Measurements from ENCODE around the gene NOL11.
"Not testable (repeated sequence)": the region's sequence is repeated elsewhere in the genome, so short reads cannot be mapped to it uniquely, and the experiment has no call there.

The NOL11 gene

GRCh38 chr17:67708378-67708777 is 9.4 kb upstream of the NOL11 start:
- no peak for DNase-seq (ENCODE audit: low spot score)

GRCh38 chr17:67711916-67712315 is 5.8 kb upstream of the NOL11 start:
- no peak for DNase-seq (ENCODE audit: low spot score)

GRCh38 chr17:67712375-67712774 is 5.4 kb upstream of the NOL11 start:
- no peak for DNase-seq (ENCODE audit: low spot score)

- no peak for DNase-seq (ENCODE audit: low spot score)
Observed at GRCh38 chr17:67713169-67713568, 4.6 kb upstream of the NOL11 start.

GRCh38 chr17:67716405-67716798 is 1.3 kb upstream of the NOL11 start:
- DNase-seq (ENCODE audit: low spot score) = no peak

- DNase-seq (ENCODE audit: low spot score) = no peak
Observed at GRCh38 chr17:67717192-67717623, 528 bp upstream of the NOL11 start.

GRCh38 chr17:67718325-67718941 is 697 bp downstream of the NOL11 start:
- no peak for DNase-seq (ENCODE audit: low spot score)

- DNase-seq (ENCODE audit: low spot score) = no peak
Observed at GRCh38 chr17:67725373-67725791, 7.6 kb downstream of the NOL11 start.

- no peak for DNase-seq (ENCODE audit: low spot score)
Observed at GRCh38 chr17:67725807-67726206, 8.1 kb downstream of the NOL11 start.

- not testable (repeated sequence) for DNase-seq (ENCODE audit: low spot score)
Observed at GRCh38 chr17:67727152-67728039, 9.7 kb downstream of the NOL11 start.

- DNase-seq (ENCODE audit: low spot score) = no peak
Observed at GRCh38 chr17:67729903-67730302, 12.2 kb downstream of the NOL11 start.

GRCh38 chr17:67730731-67731130 is 13.0 kb downstream of the NOL11 start:
- no peak for DNase-seq (ENCODE audit: low spot score)

- DNase-seq (ENCODE audit: low spot score) = no peak
Observed at GRCh38 chr17:67733449-67733848, 15.7 kb downstream of the NOL11 start.

- no peak for DNase-seq (ENCODE audit: low spot score)
Observed at GRCh38 chr17:67737145-67737544, 19.4 kb downstream of the NOL11 start.

- DNase-seq (ENCODE audit: low spot score) = no peak
Observed at GRCh38 chr17:67742025-67742424, 24.3 kb downstream of the NOL11 start.

- DNase-seq (ENCODE audit: low spot score) = no peak
Observed at GRCh38 chr17:67746704-67747571, 29.2 kb downstream of the NOL11 start.

GRCh38 chr17:67747681-67748235 is 30.0 kb downstream of the NOL11 start:
- DNase-seq (ENCODE audit: low spot score) = no peak

GRCh38 chr17:67750067-67750466 is 32.3 kb downstream of the NOL11 start:
- DNase-seq (ENCODE audit: low spot score) = no peak

GRCh38 chr17:67751101-67752074 is 33.7 kb downstream of the NOL11 start:
- DNase-seq (ENCODE audit: low spot score) = no peak

GRCh38 chr17:67752160-67752559 is 34.4 kb downstream of the NOL11 start:
- DNase-seq (ENCODE audit: low spot score) = not testable (repeated sequence)

- no peak for DNase-seq (ENCODE audit: low spot score)
Observed at GRCh38 chr17:67753026-67753425, 35.3 kb downstream of the NOL11 start.
